Left renal pelvis (tissue), 4 donors: Measurements from ENCODE around the gene HS6ST1. TPM values are rescaled to one million over a fixed set of nuclear protein-coding genes. Genes with fewer than 3 reads are reported as not detected.

Experiments used
- DNase-seq, 4 donors: peaks; one replicate each; pipeline ENCODE4 v3.0.0-alpha.2; 2013; ENCODE audit warnings: low read depth in 4 of 4, low spot score in 3 of 4
- polyA plus RNA-seq, 4 donors: library from polyadenylated mRNA; unstranded; fragments of 120-200 nt; gene quantifications; one replicate each; pipeline ENCODE4 v1.2.1, GENCODE V29; 2013; ENCODE audit not compliant: insufficient read length in 4 of 4

Gene HS6ST1
- polyA plus RNA-seq, 4 donors: 51.6 to 108 (median 77.2) TPM

DNA sequence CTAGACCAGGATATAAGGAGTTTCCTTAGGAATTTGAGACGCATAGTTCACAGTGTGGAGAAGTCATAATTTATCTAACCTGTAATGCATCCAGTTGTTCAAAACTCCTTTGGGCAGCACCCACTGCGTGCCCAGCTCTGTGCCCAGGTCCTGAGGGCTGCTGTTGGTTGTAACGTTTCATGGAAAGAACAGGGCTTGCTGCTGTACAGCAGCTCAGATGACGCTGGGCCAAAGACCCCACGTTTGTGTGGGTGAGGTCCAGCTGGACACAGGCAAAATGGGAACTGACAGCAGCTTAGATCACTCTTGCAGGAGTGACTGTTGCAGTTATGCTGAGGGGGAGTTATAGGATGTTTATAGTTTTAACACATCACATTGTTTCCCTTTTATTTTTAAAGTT lies 30.0 kb upstream of the HS6ST1 start:
- DNase-seq: no peak

DNA sequence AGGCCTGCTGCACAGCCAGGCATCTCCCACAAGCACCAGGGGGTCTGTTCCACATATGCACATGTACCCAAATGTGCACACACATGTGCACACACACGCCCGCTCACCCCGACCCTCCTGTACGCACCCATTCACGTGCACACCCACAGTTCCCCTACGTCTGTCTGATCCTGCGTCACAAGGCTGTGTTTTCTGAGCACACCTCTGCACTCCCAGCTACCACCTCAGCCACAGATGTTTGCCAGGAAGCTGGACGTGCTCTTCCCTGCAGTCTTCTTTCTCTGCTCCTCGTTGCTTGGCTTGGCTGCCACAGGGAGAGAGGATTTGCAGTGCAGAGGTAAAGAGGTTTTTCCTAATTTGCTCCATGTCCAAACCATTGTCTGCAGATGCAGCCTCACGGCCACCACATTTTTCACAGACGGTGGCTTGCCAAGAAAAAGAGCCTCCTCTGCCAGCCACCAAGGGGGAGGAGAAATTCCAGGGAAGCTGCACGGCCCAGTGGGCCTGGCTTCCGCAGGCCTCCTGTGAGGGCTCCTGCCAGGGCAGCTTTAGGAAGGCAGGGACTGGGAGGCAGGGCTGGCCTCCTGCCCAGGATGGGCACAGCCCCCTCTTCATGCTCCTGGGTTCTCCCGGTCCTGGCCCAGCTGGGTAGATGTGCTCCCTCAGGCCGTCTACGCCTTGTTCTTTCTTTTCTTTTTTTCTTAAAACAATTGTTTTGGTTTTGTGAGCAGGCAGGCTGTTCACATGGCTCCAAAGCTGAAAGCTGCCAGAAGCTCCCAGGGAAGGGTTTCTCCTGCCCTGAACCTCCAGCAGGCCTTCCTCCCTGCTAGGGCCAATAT lies 29.3 kb upstream of the HS6ST1 start:
- DNase-seq: no peak

GRCh38 chr2:128347171-128347558 lies 28.5 kb upstream of the HS6ST1 start:
- DNase-seq: no peak

- DNase-seq: no peak
Measured at GRCh38 chr2:128346291-128347170, 27.9 kb upstream of the HS6ST1 start.

DNA sequence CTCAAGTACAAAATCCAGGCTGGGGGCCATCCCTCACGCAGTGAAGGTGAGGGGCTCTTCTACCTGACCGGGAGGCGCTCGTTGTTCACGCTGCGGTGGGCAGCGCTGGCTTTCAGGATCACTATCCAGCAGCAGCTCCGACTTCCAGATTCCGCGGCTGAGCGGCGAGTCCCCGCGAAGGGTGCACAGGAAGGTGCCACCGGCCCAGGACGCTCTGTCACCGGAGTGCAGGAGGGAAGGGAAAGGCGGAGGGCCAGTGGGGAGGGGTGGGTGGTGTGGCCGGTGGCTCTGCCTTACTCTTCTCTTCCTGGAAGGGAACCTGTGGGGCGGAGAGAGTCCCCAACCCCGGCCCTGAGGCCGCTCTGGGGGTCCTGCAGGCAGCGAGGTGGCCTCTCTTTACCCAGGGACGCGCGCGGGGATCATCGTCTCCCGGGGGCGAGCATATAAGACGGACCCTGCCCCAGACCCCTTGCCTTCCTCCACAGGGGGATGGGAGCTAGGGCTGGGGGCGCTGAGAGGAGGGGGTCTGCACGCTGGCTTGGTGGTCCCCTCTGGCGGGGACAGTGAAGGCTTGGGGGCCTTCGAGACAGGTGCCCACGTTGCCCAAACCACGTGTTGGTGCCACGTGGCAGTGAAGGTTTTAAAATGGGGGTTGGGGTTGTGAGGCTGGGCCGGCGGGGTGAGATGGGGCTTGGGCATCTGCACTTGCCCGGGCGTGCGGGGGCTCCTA lies 26.9 kb upstream of the HS6ST1 start:
- DNase-seq: no peak

- no peak for DNase-seq
Measured at GRCh38 chr2:128344101-128344500, 25.4 kb upstream of the HS6ST1 start.

GRCh38 chr2:128343459-128343858 lies 24.8 kb upstream of the HS6ST1 start:
- DNase-seq: no peak

- no peak for DNase-seq
Measured at GRCh38 chr2:128342550-128342949, 23.9 kb upstream of the HS6ST1 start.

GRCh38 chr2:128341621-128342020 lies 23.0 kb upstream of the HS6ST1 start:
- DNase-seq: no peak

DNA sequence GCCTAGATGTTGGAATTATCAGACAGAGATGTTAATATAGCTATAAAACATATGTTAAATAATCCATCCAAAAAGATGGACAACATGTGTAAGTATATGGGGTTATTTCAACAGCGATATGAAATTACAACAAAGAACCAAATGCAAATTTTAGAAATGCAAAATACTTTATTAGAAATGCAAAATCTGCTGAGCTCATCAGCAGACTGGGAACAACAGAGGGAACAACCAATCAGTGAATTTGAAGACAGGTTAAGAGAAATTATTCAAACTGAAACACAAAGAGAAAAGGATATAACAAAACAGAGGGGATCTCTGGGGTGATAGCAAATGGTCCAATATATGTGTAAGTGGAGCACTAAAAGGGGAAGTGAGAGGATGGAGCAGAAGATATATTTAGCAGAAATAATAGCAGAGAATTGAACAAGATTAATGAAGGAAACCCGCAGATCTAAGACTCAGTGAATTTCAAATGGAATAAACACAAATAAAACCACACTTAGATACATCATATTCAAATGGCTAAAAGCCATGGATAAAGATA lies 13.5 kb upstream of the HS6ST1 start:
- DNase-seq: no peak

DNA sequence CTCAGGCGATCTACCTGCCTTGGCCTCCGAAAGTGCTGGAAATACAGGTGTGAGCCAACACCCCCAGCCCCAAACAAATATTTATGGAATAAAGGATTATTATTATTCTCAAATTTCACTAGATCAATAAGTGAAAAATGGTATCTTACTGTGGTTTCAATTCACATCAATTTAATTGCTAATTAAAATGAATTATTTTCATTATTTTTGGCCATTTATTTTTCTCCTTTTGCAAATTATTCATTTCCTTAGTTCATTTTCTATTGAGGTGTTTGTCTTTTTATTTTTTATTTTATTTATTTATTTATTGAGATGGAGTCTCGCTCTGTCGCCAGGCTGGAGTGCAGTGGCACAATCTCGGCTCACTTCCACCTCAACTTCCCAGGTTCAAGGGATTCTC lies 11.9 kb upstream of the HS6ST1 start:
- no peak for DNase-seq

DNA sequence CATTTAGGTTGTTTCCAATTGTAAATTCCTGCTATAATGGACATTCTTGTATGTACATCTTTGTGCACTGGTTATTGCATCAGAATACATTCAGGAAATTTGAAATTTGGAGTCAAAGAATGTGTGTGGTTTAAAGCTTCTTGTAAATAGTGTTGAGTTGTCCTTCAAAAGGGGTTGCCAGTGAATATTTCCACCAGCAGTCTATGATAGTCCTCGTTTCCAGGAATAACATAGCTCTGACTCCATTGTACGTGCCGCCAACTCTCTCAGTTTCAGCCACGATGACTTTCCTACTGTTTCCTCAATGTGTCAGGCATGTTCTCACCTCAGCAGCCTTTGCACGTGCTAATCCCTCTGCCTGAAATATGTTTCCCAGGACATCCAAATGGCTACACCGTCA lies 10.9 kb upstream of the HS6ST1 start:
- no peak for DNase-seq

DNA sequence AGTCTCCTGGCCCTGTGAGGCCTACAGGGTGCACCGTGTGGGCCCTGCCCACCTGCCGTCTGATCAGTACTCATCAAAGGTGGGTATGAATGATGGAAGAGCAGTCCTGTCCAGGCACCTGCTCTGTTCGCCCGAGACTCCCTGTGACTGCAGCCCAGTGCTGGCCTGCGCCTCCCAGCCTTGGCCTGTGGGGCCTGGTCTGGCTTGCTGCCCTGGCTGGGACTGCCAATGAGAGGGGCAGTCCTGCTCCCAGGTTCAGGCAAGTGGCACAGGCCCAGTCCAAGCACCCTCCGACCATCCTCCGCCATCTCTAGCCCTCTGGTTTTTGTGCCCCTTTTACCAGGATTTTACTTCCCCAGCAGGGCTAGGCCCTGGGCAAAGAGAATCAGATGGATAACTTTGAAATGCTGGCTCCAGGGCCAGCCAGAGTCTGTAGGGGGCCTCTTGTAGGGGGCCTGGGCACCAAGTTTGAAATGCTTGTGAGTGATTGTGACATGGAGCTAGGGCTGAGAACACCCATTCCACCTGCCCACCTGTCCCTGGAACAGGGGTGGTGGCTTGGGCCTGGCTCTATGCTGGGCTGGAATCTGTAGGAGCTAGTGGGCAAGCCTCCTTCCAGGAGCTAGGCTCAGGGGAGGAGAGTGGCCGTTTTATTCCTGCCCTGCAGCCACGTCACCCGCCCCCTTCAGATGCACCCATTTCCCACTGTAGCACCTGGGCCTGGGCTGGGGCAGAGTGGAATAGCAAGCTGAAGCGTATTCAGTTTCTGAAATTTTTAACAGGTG lies 8.7 kb upstream of the HS6ST1 start:
- DNase-seq: no peak

- DNase-seq: no peak
Measured at GRCh38 chr2:128326346-128326745, 7.7 kb upstream of the HS6ST1 start.

GRCh38 chr2:128325611-128326181 lies 7.0 kb upstream of the HS6ST1 start:
- DNase-seq: no peak

DNA sequence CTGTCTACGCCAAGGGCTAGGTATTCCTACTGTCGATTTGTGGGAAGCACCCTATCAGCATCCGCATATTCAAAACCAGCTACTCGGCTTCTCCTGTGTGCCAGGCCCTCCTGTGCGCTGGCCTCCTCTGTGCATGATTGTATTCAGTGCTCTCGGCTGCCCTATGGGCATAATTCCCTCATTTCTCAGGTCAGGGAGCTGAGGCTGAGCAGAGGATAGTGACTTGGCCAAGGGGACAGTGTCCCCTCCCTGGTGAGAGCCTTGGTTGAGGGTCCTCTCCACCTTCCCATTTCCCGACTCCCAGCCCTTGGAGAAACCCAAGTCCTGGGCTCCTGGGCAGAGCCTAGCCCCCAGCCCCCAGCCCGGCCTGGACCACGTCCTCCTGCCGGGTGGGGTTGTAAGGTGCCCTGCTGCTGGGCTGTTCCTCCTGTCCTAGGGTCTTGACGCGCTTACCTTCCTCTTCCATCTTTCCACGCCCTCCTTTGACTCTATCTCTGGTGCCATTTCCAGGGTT lies 6.3 kb upstream of the HS6ST1 start:
- no peak for DNase-seq

DNA sequence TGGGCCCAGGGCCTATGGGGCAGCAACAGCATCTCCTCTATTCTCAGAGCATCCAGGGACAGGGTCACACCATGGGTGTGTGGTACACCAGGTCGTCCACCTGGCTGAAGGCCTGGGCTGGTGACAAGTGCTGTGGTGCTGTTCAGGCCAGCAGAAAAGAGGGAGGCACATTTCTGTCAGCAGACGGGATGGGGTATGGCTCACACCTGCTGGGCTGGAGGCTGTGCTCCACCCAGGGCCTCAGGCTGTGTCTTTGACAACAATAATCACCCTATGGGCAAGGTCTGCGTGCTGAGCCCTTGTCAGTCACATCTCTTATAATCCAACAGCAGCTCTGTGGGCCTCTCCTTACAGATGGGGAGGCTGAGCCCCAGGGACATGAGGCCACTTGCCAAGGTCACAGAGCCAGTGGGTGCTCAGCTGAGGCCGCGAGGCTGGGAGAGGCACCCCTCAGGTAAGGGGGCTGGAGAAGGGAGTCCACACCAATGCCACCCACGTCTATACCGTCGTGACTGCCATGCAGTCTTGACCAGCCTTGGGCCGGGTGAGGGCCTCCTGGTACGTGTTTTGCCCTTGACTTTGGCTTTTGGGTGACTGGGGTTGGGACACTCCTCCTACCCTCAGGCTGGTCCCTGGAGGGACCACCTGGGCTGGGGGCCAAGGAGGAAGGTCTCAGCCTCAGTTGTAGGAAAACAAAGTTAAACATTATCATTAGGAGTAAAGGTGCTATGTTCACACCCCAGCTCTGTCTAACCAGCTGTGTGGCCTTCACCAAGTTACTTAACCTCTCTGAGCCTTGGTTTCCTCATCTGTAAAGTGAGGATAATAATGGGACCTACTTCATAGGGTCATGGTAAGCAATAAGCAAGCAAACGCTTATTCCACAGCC lies 5.6 kb upstream of the HS6ST1 start:
- DNase-seq: no peak

GRCh38 chr2:128323555-128323931 lies 4.9 kb upstream of the HS6ST1 start:
- DNase-seq: no peak
